IMR-90 (cell line): Measurements from ENCODE around the gene PFDN1. TPM values are rescaled to one million over a fixed set of nuclear protein-coding genes. Genes with fewer than 3 reads are reported as not detected.
A peak's percentile ranks its signal among the peaks of the same experiment; 100 is the strongest.

ENCODE experiments used
- ATAC-seq: fragments of 200-7000 bp; cut with Tn5 transposase; 2 replicates; pipeline ENCODE4 v1.9.1; 2020; ENCODE audit warnings: low read depth, mild to moderate bottlenecking, moderate library complexity
- BruUV-seq: library from RNA; stranded (reverse); fragments of 400-500 nt; replicated peaks from 2 replicates; lab custom pipeline; 2021; lab: Mats Ljungman, UMichigan
- CTCF ChIA-PET: fragments of 300-600 bp; formaldehyde crosslinking; extraction: SDS; loops from one replicate; lab custom pipeline; 2021; ENCODE audit warnings: antibody characterized with exemption; lab: Yijun Ruan, JAX
- POLR2A ChIA-PET: fragments of 300-600 bp; sonication (Branson Sonifier 250); formaldehyde crosslinking; loops from one replicate; lab custom pipeline; 2022; ENCODE audit warnings: antibody characterized with exemption; ENCODE audit not compliant: unreplicated experiment; lab: Charles Lee
- DNase-seq: peaks from one replicate; pipeline ENCODE4 v3.0.0; 2013
- H2AFZ ChIP-seq: replicated peaks from 2 replicates; pipeline ENCODE3; 2013; ENCODE audit warnings: low read length, mild to moderate bottlenecking; ENCODE audit not compliant: poor library complexity
- H2AK5ac ChIP-seq: 2 replicates; pipeline ENCODE4 v1.6.1; 2013; ENCODE audit warnings: low read depth, low read length, inconsistent platforms
- H2AK9ac ChIP-seq: replicated peaks from 2 replicates; pipeline ENCODE3; 2013; ENCODE audit warnings: mild to moderate bottlenecking, low read depth, low read length, moderate library complexity; ENCODE audit not compliant: poor library complexity
- H2BK120ac ChIP-seq: 2 replicates; pipeline ENCODE4 v1.6.1; 2013; ENCODE audit warnings: low read depth, low read length, inconsistent platforms
- H2BK15ac ChIP-seq: 3 replicates; pipeline ENCODE4 v1.6.1; 2013; ENCODE audit warnings: low read depth, low read length, inconsistent platforms
- H2BK20ac ChIP-seq: 2 replicates; pipeline ENCODE4 v1.6.1; 2013; ENCODE audit warnings: low read depth, mild to moderate bottlenecking, inconsistent platforms, low read length, moderate library complexity
- H2BK5ac ChIP-seq: 2 replicates; pipeline ENCODE4 v1.6.1; 2013; ENCODE audit warnings: mild to moderate bottlenecking, low read depth, low read length, inconsistent platforms; ENCODE audit not compliant: poor library complexity, severe bottlenecking
- H3K14ac ChIP-seq: replicated peaks from 2 replicates; pipeline ENCODE4 v1.6.1; 2013; ENCODE audit warnings: low read depth, low read length, inconsistent platforms
- H3K18ac ChIP-seq: 2 replicates; pipeline ENCODE4 v1.6.1; 2013; ENCODE audit warnings: low read depth, low read length, control low read depth
- H3K23ac ChIP-seq: 2 replicates; pipeline ENCODE4 v1.6.1; 2013; ENCODE audit warnings: low read depth, low read length, inconsistent platforms
- H3K27ac ChIP-seq: 2 replicates; pipeline ENCODE4 v1.5.1; 2013; ENCODE audit warnings: mild to moderate bottlenecking, control low read depth, low read length; ENCODE audit not compliant: insufficient read depth
- H3K27me3 ChIP-seq: 2 replicates; pipeline ENCODE4 v1.6.1; 2013; ENCODE audit warnings: low read length; ENCODE audit not compliant: control insufficient read depth, insufficient read depth
- H3K36me3 ChIP-seq: 2 replicates; pipeline ENCODE4 v1.6.1; 2013; ENCODE audit warnings: low read length, mixed read lengths; ENCODE audit not compliant: control insufficient read depth, insufficient read depth
- H3K4ac ChIP-seq: 2 replicates; pipeline ENCODE4 v1.6.1; 2013; ENCODE audit warnings: low read depth, low read length, inconsistent platforms
- H3K4me1 ChIP-seq: 2 replicates; pipeline ENCODE4 v1.6.1; 2013; ENCODE audit warnings: low read length, mixed read lengths; ENCODE audit not compliant: control insufficient read depth, insufficient read depth
- H3K4me2 ChIP-seq: 2 replicates; pipeline ENCODE4 v1.6.1; 2013; ENCODE audit warnings: low read depth, mild to moderate bottlenecking, control low read depth, low read length, moderate library complexity
- H3K4me3 ChIP-seq: 2 replicates; pipeline ENCODE4 v1.5.1; 2013; ENCODE audit warnings: low read depth, mild to moderate bottlenecking, control low read depth, low read length, moderate library complexity; ENCODE audit not compliant: insufficient read depth
- H3K56ac ChIP-seq: 2 replicates; pipeline ENCODE4 v1.6.1; 2013; ENCODE audit warnings: low read length, inconsistent platforms; ENCODE audit not compliant: insufficient read depth; ENCODE audit errors: extremely low read depth
- H3K79me1 ChIP-seq, 2 experiments: 2 replicates each; pipeline ENCODE4 v1.6.1; 2013; ENCODE audit warnings: low read length in 2 of 2, inconsistent platforms in 1 of 2, low read depth in 1 of 2
- H3K9ac ChIP-seq: 2 replicates; pipeline ENCODE4 v1.6.1; 2013; ENCODE audit warnings: low read depth, low read length, control low read depth
- H3K9me1 ChIP-seq: 2 replicates; pipeline ENCODE4 v1.6.1; 2013; ENCODE audit warnings: low read length, inconsistent platforms; ENCODE audit not compliant: insufficient read depth
- H3K9me3 ChIP-seq: 2 replicates; pipeline ENCODE4 v1.6.1; 2013; ENCODE audit warnings: low read length; ENCODE audit not compliant: control insufficient read depth, insufficient read depth
- H4K20me1 ChIP-seq: 2 replicates; pipeline ENCODE4 v1.6.1; 2013; ENCODE audit warnings: low read length, inconsistent platforms; ENCODE audit not compliant: insufficient read depth
- H4K5ac ChIP-seq: 2 replicates; pipeline ENCODE4 v1.6.1; 2013; ENCODE audit warnings: mild to moderate bottlenecking, low read depth, low read length, control low read depth
- H4K8ac ChIP-seq, 2 experiments: 2 replicates each; pipeline ENCODE4 v1.6.1; 2013; ENCODE audit warnings: low read depth in 2 of 2, low read length in 2 of 2, control low read depth in 1 of 2, inconsistent platforms in 1 of 2
- H4K91ac ChIP-seq: 2 replicates; pipeline ENCODE4 v1.6.1; 2013; ENCODE audit warnings: low read depth, low read length, inconsistent platforms; ENCODE audit not compliant: insufficient read depth
- BHLHE40 ChIP-seq: fragments of 150-350 bp; IDR thresholded peaks from 2 replicates; pipeline ENCODE4 v1.6.1; 2016; ENCODE audit warnings: mild to moderate bottlenecking, low read depth, low read length
- CTCF ChIP-seq: conservative IDR thresholded peaks from 2 replicates; pipeline ENCODE4 v1.5.1; 2012; ENCODE audit warnings: mild to moderate bottlenecking, low read depth, low read length, improper control_type of control experiment
- ELK1 ChIP-seq: fragments of 150-350 bp; IDR thresholded peaks from 2 replicates; pipeline ENCODE4 v1.6.1; 2016; ENCODE audit warnings: low read depth, mild to moderate bottlenecking, low read length, moderate library complexity, borderline replicate concordance
- MXI1 ChIP-seq: IDR thresholded peaks from 2 replicates; pipeline ENCODE4 v1.6.1; 2012; ENCODE audit warnings: low read depth, mild to moderate bottlenecking, low read length, moderate library complexity, borderline replicate concordance
- NFE2L2 ChIP-seq: fragments of 150-350 bp; IDR thresholded peaks from 2 replicates; pipeline ENCODE4 v1.6.1; 2016; ENCODE audit warnings: low read depth, mild to moderate bottlenecking, low read length
- RAD21 ChIP-seq: IDR thresholded peaks from 2 replicates; pipeline ENCODE4 v1.6.1; 2012; ENCODE audit warnings: low read length, improper control_type of control experiment
- RCOR1 ChIP-seq: IDR thresholded peaks from 2 replicates; pipeline ENCODE4 v1.6.1; 2012; ENCODE audit warnings: mild to moderate bottlenecking, low read length, improper control_type of control experiment; ENCODE audit not compliant: insufficient replicate concordance
- RFX5 ChIP-seq: IDR thresholded peaks from 2 replicates; pipeline ENCODE4 v1.8.0; 2012; ENCODE audit warnings: low read depth, mild to moderate bottlenecking, low read length, moderate library complexity
- SMC3 ChIP-seq: fragments of 150-350 bp; IDR thresholded peaks from 2 replicates; pipeline ENCODE4 v1.6.1; 2016; ENCODE audit warnings: low read depth, mild to moderate bottlenecking, antibody characterized with exemption, low read length, moderate library complexity
- WGBS, 2 experiments: methylation state at CpG; one replicate each; pipeline versions ENCODE4 v1.1.5 to v1.1.7; 2013; ENCODE audit warnings: missing lambda C conversion rate in 2 of 2; ENCODE audit not compliant: insufficient read length in 1 of 2; ENCODE audit errors: extremely low coverage in 2 of 2; 5-methylcytosine and 5-hydroxymethylcytosine counted together
- dilution Hi-C: fragments of 300-500 bp; cut with HindIII; formaldehyde crosslinking; loops from one replicate; pipeline ENCODE4 v1.14.3; 2018; ENCODE audit warnings: low sequenced_read_pairs; ENCODE audit not compliant: unreplicated experiment
- in situ Hi-C: fragments of 300-500 bp; cut with MboI; formaldehyde crosslinking; loops from 3 replicates; pipeline ENCODE4 v1.14.3; 2019; ENCODE audit warnings: low sequenced_read_pairs, inconsistent platforms, mixed read lengths
- intact Hi-C: fragments of 100-400 bp; cut with micrococcal nuclease; formaldehyde crosslinking; loops from 2 replicates; pipeline ENCODE4 v1.10.0; 2022
- polyA plus RNA-seq, 3 experiments: library from polyadenylated mRNA; depleted of rRNA; stranded (reverse); fragments of >200 nt; gene quantifications; 2 replicates each; pipeline ENCODE4 v1.2.3, GENCODE V29; 2012; ENCODE audit warnings: low replicate concordance in 1 of 3
- total RNA-seq: library from RNA; depleted of rRNA; stranded (reverse); fragments of >200 nt; gene quantifications from 2 replicates; pipeline ENCODE4 v1.2.3, GENCODE V29; 2012
- TF ChIP-seq, protein P1 (sequence below): fragments of 150-350 bp; IDR thresholded peaks from 2 replicates; pipeline ENCODE4 v1.6.1; 2017; ENCODE audit warnings: mild to moderate bottlenecking, antibody characterized with exemption, low read length, low read depth

The PFDN1 gene
- total and polyA plus RNA-seq, 2 of the 4 experiments (the other 2 are of a cell fraction): 98.8 to 134 TPM

DNA sequence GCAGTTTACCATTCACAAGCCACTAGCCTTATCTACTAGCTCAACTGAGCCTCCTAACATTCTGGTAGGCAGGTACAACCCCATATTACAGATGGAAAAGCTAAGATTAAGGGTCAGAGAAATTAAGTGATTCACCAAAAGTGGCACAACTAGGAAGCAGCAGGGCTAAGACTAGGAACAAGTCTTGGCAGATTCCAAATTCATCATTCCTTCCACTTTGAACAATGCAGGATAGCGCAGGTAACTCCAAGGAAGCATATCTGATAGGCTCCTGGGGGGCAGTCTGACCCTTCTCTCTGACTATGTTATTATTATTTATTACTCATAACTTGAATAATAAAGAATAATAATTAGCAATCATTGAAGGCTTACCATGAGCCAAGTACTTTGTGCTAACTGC is 35.0 kb upstream of the PFDN1 start:
- H4K5ac ChIP-seq: no peak overlapping the region
- no peak for TF ChIP-seq NFE2L2
- TF ChIP-seq SMC3: no peak
- TF ChIP-seq RFX5: no peak
- TF ChIP-seq ELK1: no peak
- no peak for TF ChIP-seq BHLHE40
- TF ChIP-seq RAD21: no peak
- TF ChIP-seq CTCF: no peak
- TF ChIP-seq MXI1: no peak
- no peak for TF ChIP-seq RCOR1
- TF ChIP-seq, protein P1, sequence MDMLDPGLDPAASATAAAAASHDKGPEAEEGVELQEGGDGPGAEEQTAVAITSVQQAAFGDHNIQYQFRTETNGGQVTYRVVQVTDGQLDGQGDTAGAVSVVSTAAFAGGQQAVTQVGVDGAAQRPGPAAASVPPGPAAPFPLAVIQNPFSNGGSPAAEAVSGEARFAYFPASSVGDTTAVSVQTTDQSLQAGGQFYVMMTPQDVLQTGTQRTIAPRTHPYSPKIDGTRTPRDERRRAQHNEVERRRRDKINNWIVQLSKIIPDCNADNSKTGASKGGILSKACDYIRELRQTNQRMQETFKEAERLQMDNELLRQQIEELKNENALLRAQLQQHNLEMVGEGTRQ: no peak
- H4K8ac ChIP-seq: no peak overlapping the region
- CTCF ChIA-PET: interaction anchor here (2.4 to 2.8 kb wide), 2 partner anchors 8 to 93 kb away, joined by 10 to 14 read pairs; partner anchors contain the start of gene HBEGF
- no peak overlapping the region for H3K9ac ChIP-seq
- POLR2A ChIA-PET: interaction anchor here (0.5 to 0.6 kb wide), 2 partner anchors 15 to 94 kb away, joined by 7 to 9 read pairs; no protein-coding TSS in a partner anchor
- H2BK120ac ChIP-seq: no peak overlapping the region
- no peaks in the 10 kb centered on the region for H3K9me3 ChIP-seq
- ATAC-seq (no peak), DNase-seq (no peak)
- H3K56ac ChIP-seq: no peak overlapping the region
- H3K23ac ChIP-seq: peak overlapping the region; percentile 34; the same call in 1 of the 2 replicates
- dilution Hi-C loops (no loop called here), in situ Hi-C loops (no loop called here), intact Hi-C loops (no loop called here)
- H2AK9ac ChIP-seq: no peak overlapping the region
- no peaks in the 10 kb centered on the region; the same call in none of the 2 replicates for H4K20me1 ChIP-seq
- peaks cover 21% of the 10 kb centered on the region for H3K9me1 ChIP-seq
- H3K36me3 ChIP-seq: peaks cover 21% of the 10 kb centered on the region
- no peak overlapping the region; the same call in 1 of the 2 replicates for H2BK20ac ChIP-seq
- H2BK5ac ChIP-seq: no peak overlapping the region
- no peak overlapping the region for H3K4me2 ChIP-seq
- H3K4me3 ChIP-seq: no peak overlapping the region
- BruUV-seq: no TSS peak
- no peak overlapping the region for H3K18ac ChIP-seq
- H3K4me1 ChIP-seq: peaks cover 6% of the 10 kb centered on the region
- no peak overlapping the region for H4K91ac ChIP-seq
- no peak overlapping the region for H2AK5ac ChIP-seq
- H3K27me3 ChIP-seq: no peaks in the 10 kb centered on the region
- H2BK15ac ChIP-seq: no peak overlapping the region
- H3K27ac ChIP-seq: no peak overlapping the region
- H2AFZ ChIP-seq: no peak overlapping the region
- no peak overlapping the region; the same call in 1 of the 2 replicates for H3K4ac ChIP-seq
- WGBS, 2 experiments: no CpG with 5 or more reads among the region's 1 CpG
- peaks cover 25 to 57% of the 10 kb centered on the region in 2 experiments for H3K79me1 ChIP-seq
- 0 out of 2 replicates have a peak overlapping the region, but pooled peaks have one; percentile 72 for H3K14ac ChIP-seq
